ENCODE measurements around the gene CNTNAP2.

- TF ChIP-seq, protein P1, sequence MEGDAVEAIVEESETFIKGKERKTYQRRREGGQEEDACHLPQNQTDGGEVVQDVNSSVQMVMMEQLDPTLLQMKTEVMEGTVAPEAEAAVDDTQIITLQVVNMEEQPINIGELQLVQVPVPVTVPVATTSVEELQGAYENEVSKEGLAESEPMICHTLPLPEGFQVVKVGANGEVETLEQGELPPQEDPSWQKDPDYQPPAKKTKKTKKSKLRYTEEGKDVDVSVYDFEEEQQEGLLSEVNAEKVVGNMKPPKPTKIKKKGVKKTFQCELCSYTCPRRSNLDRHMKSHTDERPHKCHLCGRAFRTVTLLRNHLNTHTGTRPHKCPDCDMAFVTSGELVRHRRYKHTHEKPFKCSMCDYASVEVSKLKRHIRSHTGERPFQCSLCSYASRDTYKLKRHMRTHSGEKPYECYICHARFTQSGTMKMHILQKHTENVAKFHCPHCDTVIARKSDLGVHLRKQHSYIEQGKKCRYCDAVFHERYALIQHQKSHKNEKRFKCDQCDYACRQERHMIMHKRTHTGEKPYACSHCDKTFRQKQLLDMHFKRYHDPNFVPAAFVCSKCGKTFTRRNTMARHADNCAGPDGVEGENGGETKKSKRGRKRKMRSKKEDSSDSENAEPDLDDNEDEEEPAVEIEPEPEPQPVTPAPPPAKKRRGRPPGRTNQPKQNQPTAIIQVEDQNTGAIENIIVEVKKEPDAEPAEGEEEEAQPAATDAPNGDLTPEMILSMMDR (IDR thresholded peaks at IDR 0.05): no peak
- no peak for TF ChIP-seq POLR2A (IDR thresholded peaks at IDR 0.05)
Observed at GRCh38 chr7:148344406-148344805, 2227.8 kb downstream of the CNTNAP2 start.
